Fibroblast of the aortic adventitia (primary cell): ENCODE results near the gene ARHGAP1. TPM values are rescaled to one million over a fixed set of nuclear protein-coding genes. Genes with fewer than 3 reads are reported as not detected.

Experiments used
- DNase-seq: peaks from one replicate; pipeline ENCODE4 v3.0.0-alpha.2; 2010; ENCODE audit warnings: low read depth
- H3K4me3 ChIP-seq: 2 replicates; pipeline ENCODE4 v1.5.1; 2011; ENCODE audit warnings: low read depth, mild to moderate bottlenecking, control low read depth, low read length, moderate library complexity
- CTCF ChIP-seq: IDR thresholded peaks from 2 replicates; pipeline ENCODE4 v1.5.1; 2011; ENCODE audit warnings: mild to moderate bottlenecking, low read length, control low read depth, inconsistent platforms; ENCODE audit not compliant: insufficient read depth
- total RNA-seq: library from RNA; depleted of rRNA; stranded (reverse); fragments of >200 nt; gene quantifications from 2 replicates; pipeline ENCODE4 v1.2.3, GENCODE V29; 2012; ENCODE audit warnings: low replicate concordance

Gene ARHGAP1
- total RNA-seq, 1 donor, result 65.2 TPM

DNA sequence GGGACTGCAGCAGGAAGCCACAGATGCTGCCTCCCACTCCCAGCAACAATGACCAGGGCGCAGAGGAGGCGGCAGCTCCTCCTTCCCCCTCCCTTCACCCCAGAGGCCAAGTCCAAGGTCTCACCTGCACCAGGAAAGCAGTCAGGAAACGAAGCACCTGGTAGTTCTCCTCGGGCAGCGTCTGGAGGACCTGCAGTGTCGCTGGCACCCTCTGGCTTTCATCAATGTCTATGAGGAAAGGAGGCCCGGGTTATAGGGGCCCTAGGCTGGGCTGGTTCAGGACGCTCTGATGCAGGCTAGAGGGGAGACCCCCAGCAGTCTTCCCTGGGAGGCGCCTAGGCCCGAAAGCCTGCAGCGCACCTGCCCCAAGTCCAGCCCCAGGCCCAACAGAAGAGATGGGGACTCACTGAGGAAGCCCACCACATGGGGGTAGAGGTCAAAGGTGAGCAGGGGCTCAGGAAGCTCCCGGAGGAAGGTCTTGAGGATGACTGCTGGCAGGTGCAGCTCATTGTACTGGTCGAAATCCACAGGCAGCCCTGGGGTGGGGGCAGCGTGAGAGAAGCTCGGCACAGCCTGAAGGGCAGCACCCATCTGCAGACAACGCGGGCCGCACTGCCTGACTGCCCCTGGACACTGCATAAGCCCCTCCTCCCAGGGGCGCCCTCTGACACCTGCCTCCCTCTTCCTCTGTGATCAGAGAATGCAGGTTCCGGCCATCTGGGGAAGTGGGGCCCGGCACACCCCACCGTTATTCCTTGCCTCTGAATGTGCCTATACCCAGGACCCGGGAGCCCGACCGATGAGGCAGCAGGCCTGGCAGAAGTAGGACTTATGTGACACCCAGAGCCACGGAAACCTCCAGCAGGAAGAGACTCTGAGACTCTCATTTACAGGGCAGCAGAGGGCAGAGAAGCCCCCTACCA, 20.9 kb downstream of the ARHGAP1 start:
- no peak overlapping the region for H3K4me3 ChIP-seq
- no peak for TF ChIP-seq CTCF
- DNase-seq, result no peak

GRCh38 chr11:46678741-46679130, 21.7 kb downstream of the ARHGAP1 start:
- DNase-seq, result no peak
- no peak overlapping the region for H3K4me3 ChIP-seq
- TF ChIP-seq CTCF, result no peak

DNA sequence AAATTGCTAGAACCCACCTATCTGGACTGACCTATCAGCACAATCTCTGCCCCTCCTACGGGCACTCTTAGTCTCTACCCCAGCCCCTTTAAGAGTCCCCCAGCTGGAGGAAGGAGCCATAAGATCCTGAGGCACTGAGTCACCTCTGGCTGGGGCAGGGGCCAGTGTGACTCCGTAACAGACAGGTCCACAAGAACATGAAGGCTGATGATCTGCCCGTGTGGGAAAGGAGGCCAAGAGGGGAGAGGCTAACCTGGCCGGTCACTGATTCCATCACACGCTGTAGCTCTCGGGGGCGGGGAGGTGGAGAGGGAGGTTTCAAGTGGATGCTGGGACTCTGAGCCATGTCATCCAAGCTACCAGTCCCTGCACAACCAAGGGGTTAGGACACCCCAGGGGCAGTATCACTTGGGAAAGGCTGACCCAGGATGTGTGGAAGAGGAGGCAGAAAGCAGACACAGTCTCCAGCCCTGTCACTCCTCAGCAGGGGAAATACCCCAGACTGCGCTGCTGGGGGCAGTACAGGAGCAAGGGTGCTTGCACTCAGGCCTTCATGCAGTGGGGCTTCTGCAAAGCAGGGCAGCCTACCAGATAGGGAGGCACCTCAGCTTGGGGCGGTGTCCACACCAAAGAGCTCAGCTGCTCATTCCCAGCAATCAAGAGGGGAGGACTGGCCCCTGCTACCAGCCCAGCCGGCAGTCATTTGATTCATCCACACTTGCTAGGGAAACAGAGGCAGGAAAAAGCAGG, 22.3 kb downstream of the ARHGAP1 start:
- TF ChIP-seq CTCF, result no peak
- no peak for DNase-seq
- H3K4me3 ChIP-seq, result no peak overlapping the region

GRCh38 chr11:46677169-46677568, 23.2 kb downstream of the ARHGAP1 start:
- no peak for DNase-seq
- TF ChIP-seq CTCF, result no peak
- H3K4me3 ChIP-seq, result no peak overlapping the region

GRCh38 chr11:46676436-46677158, 23.8 kb downstream of the ARHGAP1 start:
- DNase-seq, result no peak
- no peak for TF ChIP-seq CTCF
- H3K4me3 ChIP-seq, result no peak overlapping the region

DNA sequence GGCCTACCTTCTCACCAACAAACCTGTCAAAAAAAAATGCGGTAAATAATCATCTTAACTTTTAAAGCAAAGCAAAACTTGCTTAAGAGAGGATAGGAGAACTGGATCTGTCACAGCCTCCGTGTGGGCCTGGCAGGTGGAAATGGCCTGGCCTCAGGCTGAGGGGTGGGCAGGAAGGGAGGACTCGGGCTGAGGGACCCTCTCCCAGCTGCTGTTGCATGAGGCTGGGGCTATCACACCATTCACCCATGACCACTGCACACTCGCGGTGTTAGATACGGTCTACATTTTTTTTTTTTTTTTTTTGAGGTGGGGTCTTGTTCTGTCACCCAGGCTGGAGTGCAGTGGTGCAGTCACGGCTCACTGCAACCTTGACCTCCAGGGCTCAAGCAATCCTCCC, 24.5 kb downstream of the ARHGAP1 start:
- H3K4me3 ChIP-seq, result no peak overlapping the region
- no peak for TF ChIP-seq CTCF
- DNase-seq, result no peak
